NT2/D1 (cell line): ENCODE measurements around the gene ASRGL1.
"Not testable (repeated sequence)": the region's sequence is repeated elsewhere in the genome, so short reads cannot be mapped to it uniquely, and the experiment has no call there.

Source experiments
- SUZ12 ChIP-seq: IDR thresholded peaks from 2 replicates; pipeline ENCODE4 v1.6.1; 2011; ENCODE audit not compliant: insufficient read length, insufficient read depth; ENCODE audit errors: extremely low read depth
- YY1 ChIP-seq: IDR thresholded peaks from 2 replicates; pipeline ENCODE4 v1.6.1; 2011; ENCODE audit not compliant: insufficient read length, insufficient read depth
- ZNF274 ChIP-seq: IDR thresholded peaks from 2 replicates; pipeline ENCODE4 v1.6.1; 2011; ENCODE audit warnings: mild to moderate bottlenecking, low read depth, low read length

DNA sequence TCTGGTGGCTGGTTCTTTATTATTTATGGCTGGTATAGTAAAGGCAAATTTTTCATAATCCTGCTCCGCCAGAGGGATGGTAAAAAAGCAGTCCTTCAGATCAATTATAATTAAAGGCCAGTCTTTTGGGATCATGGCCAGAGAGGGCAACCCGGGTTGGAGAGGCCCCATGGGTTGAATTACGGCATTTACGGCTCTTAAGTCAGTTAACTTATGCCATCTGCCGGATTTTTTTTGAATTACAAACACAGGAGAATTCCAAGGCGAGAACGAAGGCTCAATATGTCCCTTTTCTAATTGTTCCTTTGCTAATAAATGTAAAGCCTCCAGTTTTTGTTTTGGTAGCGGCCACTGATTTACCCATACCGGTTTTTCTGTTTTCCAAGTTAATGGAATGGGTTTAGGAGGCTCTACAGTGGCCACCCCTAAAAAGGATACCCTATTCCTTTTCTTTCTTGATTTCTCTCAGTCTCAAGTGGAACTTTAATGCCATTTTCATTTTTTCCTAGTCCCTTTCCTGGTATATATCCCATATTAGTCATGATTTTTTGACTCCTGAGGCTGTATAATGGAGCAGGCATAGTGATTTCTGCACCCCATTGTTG, 41.3 kb downstream of the ASRGL1 start:
- not testable (repeated sequence) for TF ChIP-seq ZNF274, SUZ12, YY1
